Retinal pigment epithelial cell (primary cell): ENCODE results near the gene DMRTB1.

Source experiments
- DNase-seq: peaks from one replicate; pipeline ENCODE4 v3.0.0-alpha.2; 2010; ENCODE audit warnings: low read depth
- H3K4me3 ChIP-seq: 2 replicates; pipeline ENCODE4 v1.5.1; 2011; ENCODE audit warnings: mild to moderate bottlenecking, low read length, control low read depth, moderate library complexity
- TF ChIP-seq, protein P1 (sequence below): conservative IDR thresholded peaks from 2 replicates; pipeline ENCODE4 v1.5.1; 2011; ENCODE audit warnings: low read depth, low read length, control low read depth, inconsistent platforms

The DMRTB1 gene

DNA sequence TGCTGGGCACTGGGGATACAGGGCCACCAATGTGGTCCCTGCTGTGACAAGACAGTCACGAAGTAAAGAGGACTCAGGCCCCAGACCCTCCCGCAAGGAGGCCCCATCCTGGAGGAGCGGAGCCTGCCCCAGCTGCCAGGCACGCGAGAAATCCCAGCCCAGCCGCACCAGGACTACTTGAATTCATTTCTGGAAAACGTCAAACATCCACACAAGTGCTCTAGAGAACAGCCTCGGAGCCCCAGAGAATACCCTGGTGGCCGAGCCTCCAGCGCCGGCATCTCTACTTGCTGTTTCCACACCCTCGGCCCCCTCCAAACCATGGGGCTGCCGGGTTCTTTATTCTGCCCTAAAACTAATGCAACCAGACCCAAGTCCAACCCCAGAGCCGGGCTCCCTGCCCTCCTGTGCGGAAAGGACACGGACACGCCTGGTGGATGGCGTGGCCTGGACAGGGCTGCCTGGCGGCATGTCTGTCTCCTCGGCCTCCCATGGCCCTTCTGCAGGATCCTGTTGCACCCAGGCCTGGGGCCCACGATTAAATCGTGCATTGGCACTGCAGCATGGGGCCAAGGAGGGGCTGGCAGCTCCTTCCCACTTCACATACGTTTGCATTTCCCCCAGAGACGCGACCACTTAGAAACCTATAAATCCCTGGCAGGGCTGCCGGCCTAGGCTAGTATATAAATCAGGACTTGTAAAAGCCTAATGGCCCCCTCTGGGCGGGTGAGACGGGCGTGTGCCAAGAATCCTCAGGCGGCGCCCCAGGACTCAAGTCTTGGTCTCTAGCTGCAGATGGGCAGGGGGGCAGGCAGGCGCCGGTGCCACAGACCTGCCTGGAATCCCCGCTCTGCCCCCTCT is 41.2 kb downstream of the DMRTB1 start:
- no peak overlapping the region for H3K4me3 ChIP-seq
- TF ChIP-seq, protein P1, sequence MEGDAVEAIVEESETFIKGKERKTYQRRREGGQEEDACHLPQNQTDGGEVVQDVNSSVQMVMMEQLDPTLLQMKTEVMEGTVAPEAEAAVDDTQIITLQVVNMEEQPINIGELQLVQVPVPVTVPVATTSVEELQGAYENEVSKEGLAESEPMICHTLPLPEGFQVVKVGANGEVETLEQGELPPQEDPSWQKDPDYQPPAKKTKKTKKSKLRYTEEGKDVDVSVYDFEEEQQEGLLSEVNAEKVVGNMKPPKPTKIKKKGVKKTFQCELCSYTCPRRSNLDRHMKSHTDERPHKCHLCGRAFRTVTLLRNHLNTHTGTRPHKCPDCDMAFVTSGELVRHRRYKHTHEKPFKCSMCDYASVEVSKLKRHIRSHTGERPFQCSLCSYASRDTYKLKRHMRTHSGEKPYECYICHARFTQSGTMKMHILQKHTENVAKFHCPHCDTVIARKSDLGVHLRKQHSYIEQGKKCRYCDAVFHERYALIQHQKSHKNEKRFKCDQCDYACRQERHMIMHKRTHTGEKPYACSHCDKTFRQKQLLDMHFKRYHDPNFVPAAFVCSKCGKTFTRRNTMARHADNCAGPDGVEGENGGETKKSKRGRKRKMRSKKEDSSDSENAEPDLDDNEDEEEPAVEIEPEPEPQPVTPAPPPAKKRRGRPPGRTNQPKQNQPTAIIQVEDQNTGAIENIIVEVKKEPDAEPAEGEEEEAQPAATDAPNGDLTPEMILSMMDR: no peak
- DNase-seq: no peak

DNA sequence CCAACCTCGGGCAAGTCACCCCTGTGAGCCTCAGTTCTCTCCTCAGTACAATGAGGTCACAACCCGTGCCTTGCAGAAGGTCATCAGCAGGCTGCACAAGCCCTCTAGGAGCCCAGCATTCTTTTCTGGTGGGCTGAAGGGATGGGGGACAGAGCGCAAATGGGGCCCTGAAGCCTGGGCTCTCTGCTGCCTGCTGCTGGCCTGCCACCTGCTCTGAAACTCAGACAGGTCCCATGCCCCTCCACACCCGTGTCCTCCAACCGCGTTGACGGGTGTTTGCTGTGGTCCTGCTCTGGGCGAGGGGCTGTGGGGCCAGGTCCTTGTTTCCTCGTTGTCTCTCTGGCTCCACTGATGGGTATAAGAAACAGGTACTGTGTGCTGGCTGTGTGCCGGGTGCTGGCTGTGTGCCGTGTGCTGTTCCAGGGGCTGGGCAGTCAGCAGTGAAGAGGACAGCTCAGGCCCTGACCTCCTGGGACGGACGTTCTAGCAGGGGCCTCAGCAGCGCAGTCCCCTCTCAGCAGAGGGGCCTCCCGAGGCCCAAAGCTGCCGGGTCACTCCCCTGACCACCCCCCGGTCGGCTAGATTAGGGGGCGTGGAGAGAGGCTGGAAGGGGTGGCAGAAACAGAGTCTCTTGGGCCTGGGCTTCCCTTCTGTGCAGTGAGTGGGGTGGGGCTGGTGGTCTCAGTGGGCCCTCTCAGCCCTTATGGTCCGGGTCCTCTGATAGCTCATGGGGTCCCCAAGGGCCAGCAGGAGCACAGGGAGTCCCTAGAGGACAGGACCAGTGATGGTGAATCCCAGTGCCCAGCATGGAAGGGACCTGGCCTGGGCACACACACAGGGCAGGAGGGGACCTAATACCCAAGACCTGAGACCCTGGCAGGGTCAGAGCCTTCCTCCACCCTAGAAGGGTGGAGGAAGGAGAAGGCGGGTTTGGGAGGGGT is 42.1 kb downstream of the DMRTB1 start:
- H3K4me3 ChIP-seq: no peak overlapping the region
- TF ChIP-seq, protein P1: peak; percentile 21
- DNase-seq: no peak

DNA sequence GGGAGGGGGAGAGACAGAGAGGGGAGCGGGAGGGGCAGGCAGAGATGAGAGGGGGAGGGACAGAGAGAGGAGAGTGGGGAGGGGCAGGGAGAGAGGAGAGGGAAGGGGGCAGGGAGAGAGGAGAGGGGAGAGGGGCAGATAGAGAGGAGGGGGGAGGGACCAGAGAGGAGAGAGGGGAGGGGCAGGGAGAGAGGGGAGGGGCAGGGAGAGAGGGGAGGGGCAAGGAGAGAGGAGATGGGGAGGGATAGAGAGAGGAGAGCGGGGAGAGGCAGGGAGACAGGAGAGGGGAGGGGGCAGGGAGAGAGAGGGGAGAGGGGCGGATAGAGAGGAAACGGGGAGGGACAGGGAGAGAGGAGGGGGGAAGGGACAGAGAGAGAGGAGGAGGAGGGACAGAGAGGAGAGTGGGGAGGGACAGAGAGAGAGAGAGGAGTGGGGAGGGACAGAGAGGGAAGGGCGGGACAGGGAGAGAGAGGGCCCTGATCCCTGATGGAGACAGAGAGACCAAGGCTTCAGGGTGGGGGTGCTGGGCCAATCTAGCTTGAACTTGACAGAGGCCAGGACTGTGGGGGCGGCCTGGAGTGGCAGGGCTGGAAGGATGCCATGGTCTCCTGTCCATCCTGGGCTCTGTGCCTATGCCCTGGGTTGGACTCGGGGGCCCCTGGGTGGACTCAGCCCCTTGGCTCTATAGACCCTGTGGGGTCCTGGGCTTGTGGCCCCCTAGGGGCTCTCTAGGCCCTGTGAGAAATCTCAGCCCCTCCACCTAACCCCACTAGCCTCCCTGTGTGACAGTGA is 43.6 kb downstream of the DMRTB1 start:
- no peak for DNase-seq
- TF ChIP-seq, protein P1: no peak
- H3K4me3 ChIP-seq: no peak overlapping the region

DNA sequence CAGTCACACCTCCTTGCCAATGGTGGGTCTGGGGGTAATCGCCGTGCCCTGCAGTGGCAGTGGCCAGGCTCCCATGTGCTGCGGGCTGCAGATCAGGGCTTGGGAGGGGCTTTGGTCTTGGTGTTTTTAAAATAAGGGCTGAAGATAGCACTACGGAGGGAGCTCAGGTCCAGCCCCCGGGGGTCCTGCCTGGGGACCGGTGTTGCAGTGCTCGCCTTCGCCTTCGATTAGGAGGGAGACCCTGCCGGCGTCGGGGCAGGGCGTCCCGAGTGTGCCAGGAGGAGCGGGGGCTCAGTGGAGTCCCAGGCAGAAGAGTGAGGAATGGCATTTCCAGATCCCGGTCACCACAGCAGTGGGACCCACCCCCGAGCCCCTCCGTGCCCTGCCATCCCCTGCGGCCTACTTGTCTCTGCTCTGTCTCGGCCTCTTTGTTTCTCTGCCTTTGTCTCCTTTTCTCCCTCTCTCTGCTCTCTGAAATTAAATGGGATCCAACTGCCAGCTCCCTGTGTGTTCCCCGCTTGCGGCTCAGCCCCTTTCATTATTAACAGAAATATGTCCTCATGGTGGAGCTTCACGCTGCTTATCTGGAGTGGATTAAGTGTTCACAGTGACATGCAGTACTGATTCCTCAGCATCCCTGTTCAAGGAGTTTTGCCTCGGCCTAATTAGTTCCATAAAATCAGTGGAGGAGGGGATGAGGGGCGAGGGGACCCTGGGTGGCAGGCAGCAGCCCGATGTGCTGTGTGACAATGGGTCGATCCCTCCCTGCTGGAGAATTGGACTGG is 44.4 kb downstream of the DMRTB1 start:
- TF ChIP-seq, protein P1: no peak
- H3K4me3 ChIP-seq: no peak overlapping the region
- DNase-seq: no peak

DNA sequence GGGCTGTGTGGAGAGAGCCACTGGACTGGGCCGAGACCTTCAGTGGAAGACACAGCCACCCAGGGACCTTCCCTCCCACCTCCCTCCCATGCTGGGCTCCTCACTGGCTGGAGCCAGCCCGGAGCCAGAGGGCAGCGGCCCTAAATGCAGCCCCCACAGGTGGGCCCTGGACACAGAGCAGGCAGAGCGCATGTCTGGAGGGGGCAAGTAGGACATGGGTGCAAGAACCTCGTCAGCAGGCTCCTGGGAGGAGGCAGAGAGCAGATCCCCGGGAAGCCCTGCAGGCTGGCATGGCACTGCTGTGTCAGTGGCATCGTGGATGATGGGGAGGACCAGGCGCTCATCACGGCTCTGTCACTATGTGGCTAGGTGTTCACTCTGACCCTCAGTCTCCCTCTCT is 45.7 kb downstream of the DMRTB1 start:
- TF ChIP-seq, protein P1: no peak
- no peak for DNase-seq
- H3K4me3 ChIP-seq: no peak overlapping the region

DNA sequence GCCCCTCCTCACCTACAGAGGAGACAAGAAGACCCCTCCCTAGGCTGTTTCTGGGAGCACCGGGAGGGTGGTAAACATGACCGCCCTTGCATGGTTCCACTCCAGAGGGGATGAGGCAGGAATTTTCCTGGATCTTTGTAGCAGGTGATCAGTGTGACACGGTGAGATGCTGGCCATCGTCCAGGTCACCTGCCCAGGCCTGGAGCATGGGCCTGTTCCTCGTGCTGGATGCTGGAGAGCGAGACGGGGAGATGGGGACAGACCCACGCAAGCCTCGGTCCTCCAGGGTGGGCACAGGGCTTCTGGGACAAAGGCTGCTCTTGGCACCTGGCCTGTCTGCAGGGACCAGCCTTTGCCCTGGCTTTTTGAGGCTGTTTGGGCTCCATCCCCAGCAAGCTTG is 46.2 kb downstream of the DMRTB1 start:
- no peak overlapping the region for H3K4me3 ChIP-seq
- DNase-seq: no peak
- TF ChIP-seq, protein P1: no peak
